Astrocyte (in vitro differentiated cells and primary cell): ENCODE data around the gene MEP1B. TPM values are rescaled to one million over a fixed set of nuclear protein-coding genes. Genes with fewer than 3 reads are reported as not detected.
A peak's percentile ranks its signal among the peaks of the same experiment; 100 is the strongest.

ENCODE experiments used
- DNase-seq: peaks from one replicate; pipeline ENCODE4 v3.0.0-alpha.2; 2010; ENCODE audit warnings: low read depth
- FAIRE-seq: peaks from 2 replicates; lab custom pipeline; 2011; peaks lifted over from hg19 to GRCh38; lab: Jason Lieb, UNC
- H2AFZ ChIP-seq: 2 replicates; pipeline ENCODE4 v1.6.0; 2012; ENCODE audit warnings: low read depth, low read length, inconsistent platforms
- H3K27ac ChIP-seq: 2 replicates; pipeline ENCODE4 v1.5.1; 2011; ENCODE audit warnings: low read depth, low read length, inconsistent platforms
- H3K27me3 ChIP-seq: 2 replicates; pipeline ENCODE4 v1.6.0; 2011; ENCODE audit warnings: low read length, inconsistent platforms; ENCODE audit not compliant: insufficient read depth
- H3K36me3 ChIP-seq: 2 replicates; pipeline ENCODE4 v1.5.1; 2011; ENCODE audit warnings: low read length, inconsistent platforms; ENCODE audit not compliant: insufficient read depth
- H3K4me1 ChIP-seq: 2 replicates; pipeline ENCODE4 v1.5.1; 2011; ENCODE audit warnings: low read length, inconsistent platforms; ENCODE audit not compliant: insufficient read depth
- H3K4me2 ChIP-seq: 2 replicates; pipeline ENCODE4 v1.6.0; 2012; ENCODE audit warnings: low read length, inconsistent platforms
- H3K4me3 ChIP-seq: 2 replicates; pipeline ENCODE4 v1.5.1; 2011; ENCODE audit warnings: low read depth, mild to moderate bottlenecking, low read length, inconsistent platforms; ENCODE audit not compliant: insufficient read depth
- H3K79me2 ChIP-seq: 2 replicates; pipeline ENCODE4 v1.6.0; 2012; ENCODE audit warnings: mild to moderate bottlenecking, low read length, inconsistent platforms; ENCODE audit not compliant: insufficient read depth
- H3K9ac ChIP-seq: 2 replicates; pipeline ENCODE4 v1.6.0; 2012; ENCODE audit warnings: mild to moderate bottlenecking, low read length, inconsistent platforms
- H3K9me3 ChIP-seq: 2 replicates; pipeline ENCODE4 v1.5.1; 2012; ENCODE audit warnings: low read depth, mild to moderate bottlenecking, low read length, inconsistent platforms; ENCODE audit not compliant: insufficient read depth
- H4K20me1 ChIP-seq: 2 replicates; pipeline ENCODE4 v1.6.0; 2012; ENCODE audit warnings: low read length, inconsistent platforms; ENCODE audit not compliant: insufficient read depth
- H3K27ac Mint-ChIP-seq: one replicate; pipeline ENCODE4 v1.8.0; 2021; ENCODE audit warnings: mild to moderate bottlenecking, mixed read lengths; ENCODE audit not compliant: unreplicated experiment
- H3K27me3 Mint-ChIP-seq: one replicate; pipeline ENCODE4 v1.8.0; 2021; ENCODE audit warnings: low read depth, mixed read lengths; ENCODE audit not compliant: unreplicated experiment
- H3K36me3 Mint-ChIP-seq: one replicate; pipeline ENCODE4 v1.8.0; 2021; ENCODE audit warnings: low read depth, mixed read lengths; ENCODE audit not compliant: unreplicated experiment
- H3K4me1 Mint-ChIP-seq: one replicate; pipeline ENCODE4 v1.8.0; 2021; ENCODE audit warnings: low read depth, mixed read lengths; ENCODE audit not compliant: unreplicated experiment
- H3K4me3 Mint-ChIP-seq: one replicate; pipeline ENCODE4 v1.8.0; 2021; ENCODE audit warnings: mild to moderate bottlenecking, moderate library complexity, mixed read lengths; ENCODE audit not compliant: unreplicated experiment
- H3K9me3 Mint-ChIP-seq: one replicate; pipeline ENCODE4 v1.8.0; 2021; ENCODE audit warnings: mild to moderate bottlenecking, mixed read lengths; ENCODE audit not compliant: unreplicated experiment
- EZH2 ChIP-seq: IDR thresholded peaks from 2 replicates; pipeline ENCODE4 v1.6.1; 2012; ENCODE audit warnings: mild to moderate bottlenecking, low read length, inconsistent platforms; ENCODE audit not compliant: insufficient read depth
- total RNA-seq: library from RNA; stranded (reverse); gene quantifications from 2 replicates; pipeline ENCODE4 v1.2.1, GENCODE V29; 2021
- TF ChIP-seq, protein P1 (sequence below): IDR thresholded peaks from 2 replicates; pipeline ENCODE4 v1.5.1; 2011; ENCODE audit warnings: low read depth, mild to moderate bottlenecking, inconsistent platforms, low read length, moderate library complexity; ENCODE audit not compliant: insufficient read depth

The MEP1B gene
- total RNA-seq, 1 donor from 2014 or later = not detected

DNA sequence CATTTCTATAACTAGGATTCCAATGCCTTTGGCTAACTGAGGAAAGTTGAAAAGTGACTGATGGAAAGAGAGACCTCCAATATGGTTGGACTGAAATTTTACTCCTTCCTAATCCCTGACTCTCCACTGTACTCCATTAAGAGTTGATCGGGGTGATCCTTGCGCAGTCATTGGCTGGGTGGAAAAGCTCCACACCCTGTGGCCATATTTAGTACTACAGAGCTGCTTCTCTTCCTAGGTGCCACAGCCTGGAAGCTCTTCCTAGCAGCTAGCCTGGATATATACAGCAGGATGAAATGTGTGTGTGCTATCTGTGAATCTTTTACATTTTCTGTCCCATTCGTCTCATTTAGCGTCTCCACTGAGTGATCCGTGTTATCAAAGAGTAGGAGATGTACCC, 71.2 kb downstream of the MEP1B start:
- H3K4me3 ChIP-seq = no peak overlapping the region
- Mint-ChIP-seq H3K27ac (no peak overlapping the region), H3K9me3 (peaks cover 5% of the 10 kb centered on the region), H3K27me3 (no peaks in the 10 kb centered on the region), H3K4me1 (no peaks in the 10 kb centered on the region), H3K36me3 (no peaks in the 10 kb centered on the region), H3K4me3 (no peak overlapping the region)
- H2AFZ ChIP-seq = no peak overlapping the region
- no peak overlapping the region for H3K27ac ChIP-seq
- no peaks in the 10 kb centered on the region for H3K27me3 ChIP-seq
- H3K9ac ChIP-seq = no peak overlapping the region
- H3K4me2 ChIP-seq = no peak overlapping the region
- no peaks in the 10 kb centered on the region for H3K4me1 ChIP-seq
- DNase-seq (no peak), FAIRE-seq (no peak)
- no peaks in the 10 kb centered on the region for H3K9me3 ChIP-seq
- no peaks in the 10 kb centered on the region for H3K79me2 ChIP-seq
- no peak for TF ChIP-seq EZH2
- TF ChIP-seq, protein P1, sequence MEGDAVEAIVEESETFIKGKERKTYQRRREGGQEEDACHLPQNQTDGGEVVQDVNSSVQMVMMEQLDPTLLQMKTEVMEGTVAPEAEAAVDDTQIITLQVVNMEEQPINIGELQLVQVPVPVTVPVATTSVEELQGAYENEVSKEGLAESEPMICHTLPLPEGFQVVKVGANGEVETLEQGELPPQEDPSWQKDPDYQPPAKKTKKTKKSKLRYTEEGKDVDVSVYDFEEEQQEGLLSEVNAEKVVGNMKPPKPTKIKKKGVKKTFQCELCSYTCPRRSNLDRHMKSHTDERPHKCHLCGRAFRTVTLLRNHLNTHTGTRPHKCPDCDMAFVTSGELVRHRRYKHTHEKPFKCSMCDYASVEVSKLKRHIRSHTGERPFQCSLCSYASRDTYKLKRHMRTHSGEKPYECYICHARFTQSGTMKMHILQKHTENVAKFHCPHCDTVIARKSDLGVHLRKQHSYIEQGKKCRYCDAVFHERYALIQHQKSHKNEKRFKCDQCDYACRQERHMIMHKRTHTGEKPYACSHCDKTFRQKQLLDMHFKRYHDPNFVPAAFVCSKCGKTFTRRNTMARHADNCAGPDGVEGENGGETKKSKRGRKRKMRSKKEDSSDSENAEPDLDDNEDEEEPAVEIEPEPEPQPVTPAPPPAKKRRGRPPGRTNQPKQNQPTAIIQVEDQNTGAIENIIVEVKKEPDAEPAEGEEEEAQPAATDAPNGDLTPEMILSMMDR = peak; percentile 7
- no peaks in the 10 kb centered on the region for H4K20me1 ChIP-seq
- H3K36me3 ChIP-seq = no peaks in the 10 kb centered on the region

DNA sequence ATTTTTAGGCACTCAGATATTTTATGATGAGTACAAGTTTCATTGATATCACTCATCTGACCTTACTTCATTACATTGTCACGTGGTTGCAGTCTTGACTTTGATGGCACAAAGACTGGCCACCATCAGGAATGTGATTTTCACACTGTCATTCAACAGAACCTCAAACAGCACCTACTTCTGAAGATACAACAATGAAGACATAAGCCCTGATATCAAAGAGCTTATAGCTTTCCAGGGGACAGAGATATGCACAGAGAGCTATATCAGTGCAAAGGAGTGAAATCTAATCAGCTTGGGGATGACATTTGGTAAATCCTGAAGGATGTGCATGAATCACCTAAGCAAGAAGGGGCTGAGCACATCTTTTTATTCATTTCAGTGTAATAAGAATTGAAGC, 72.3 kb downstream of the MEP1B start:
- Histone ChIP-seq H2AFZ (no peak overlapping the region), H3K4me3 (no peak overlapping the region), H4K20me1 (no peaks in the 10 kb centered on the region), H3K4me1 (no peaks in the 10 kb centered on the region), H3K36me3 (no peaks in the 10 kb centered on the region), H3K27me3 (no peaks in the 10 kb centered on the region), H3K9ac (no peak overlapping the region), H3K79me2 (no peaks in the 10 kb centered on the region), H3K4me2 (no peak overlapping the region), H3K9me3 (no peaks in the 10 kb centered on the region), H3K27ac (no peak overlapping the region)
- Mint-ChIP-seq H3K36me3 (no peaks in the 10 kb centered on the region), H3K9me3 (peaks cover 5% of the 10 kb centered on the region), H3K4me1 (no peaks in the 10 kb centered on the region), H3K27me3 (no peaks in the 10 kb centered on the region), H3K27ac (no peak overlapping the region), H3K4me3 (no peak overlapping the region)
- no peak for DNase-seq
- TF ChIP-seq, protein P1 = no peak
- TF ChIP-seq EZH2 = no peak
- FAIRE-seq = no peak

- TF ChIP-seq, protein P1 = no peak
- no peak for TF ChIP-seq EZH2
- H3K4me2 ChIP-seq = no peak overlapping the region
- no peaks in the 10 kb centered on the region for H3K27me3 ChIP-seq
- no peak overlapping the region for H2AFZ ChIP-seq
- Mint-ChIP-seq H3K4me3 (no peak overlapping the region), H3K9me3 (peaks cover 5% of the 10 kb centered on the region), H3K27me3 (no peaks in the 10 kb centered on the region), H3K36me3 (peaks cover 1% of the 10 kb centered on the region), H3K27ac (no peak overlapping the region), H3K4me1 (no peaks in the 10 kb centered on the region)
- DNase-seq (no peak), FAIRE-seq (no peak)
- H4K20me1 ChIP-seq = no peaks in the 10 kb centered on the region
- H3K79me2 ChIP-seq = no peaks in the 10 kb centered on the region
- H3K4me3 ChIP-seq = no peak overlapping the region
- H3K27ac ChIP-seq = no peak overlapping the region
- no peak overlapping the region for H3K9ac ChIP-seq
- H3K4me1 ChIP-seq = no peaks in the 10 kb centered on the region
- H3K36me3 ChIP-seq = no peaks in the 10 kb centered on the region
- H3K9me3 ChIP-seq = no peaks in the 10 kb centered on the region
These were observed 74.6 kb downstream of the MEP1B start for GRCh38 chr18:32264401-32264800.
